GM23338 (cell line): Measurements from ENCODE around the gene ZNF526. TPM values are rescaled to one million over a fixed set of nuclear protein-coding genes. Genes with fewer than 3 reads are reported as not detected.

Source experiments
- ATAC-seq: fragments of 200-7000 bp; cut with Tn5 transposase; 3 replicates; pipeline ENCODE4 v1.9.1; 2020
- DNase-seq: peaks from one replicate; pipeline ENCODE4 v3.0.0-alpha.2; 2015; ENCODE audit warnings: low spot score
- H2AFZ ChIP-seq: fragments of 200-600 bp; sonication (generic); 2 replicates; pipeline ENCODE4 v1.8.0; 2016; ENCODE audit warnings: antibody characterized with exemption, mild to moderate bottlenecking, moderate library complexity
- H3F3A ChIP-seq: fragments of 200-600 bp; sonication (generic); replicated peaks from 2 replicates; pipeline ENCODE4 v1.8.0; 2017; ENCODE audit warnings: antibody characterized with exemption, mixed run types, low read depth
- H3K27ac ChIP-seq: fragments of 200-600 bp; sonication (generic); 2 replicates; pipeline ENCODE4 v1.6.1; 2016; ENCODE audit warnings: low read depth
- H3K27me3 ChIP-seq: fragments of 200-600 bp; sonication (generic); 2 replicates; pipeline ENCODE4 v1.8.0; 2016; ENCODE audit warnings: mild to moderate bottlenecking, mixed run types, moderate library complexity; ENCODE audit not compliant: insufficient read depth
- H3K36me3 ChIP-seq: fragments of 200-600 bp; sonication (generic); 2 replicates; pipeline ENCODE4 v1.8.0; 2016; ENCODE audit warnings: mild to moderate bottlenecking; ENCODE audit not compliant: insufficient read depth
- H3K4me1 ChIP-seq: fragments of 200-600 bp; sonication (generic); 2 replicates; pipeline ENCODE4 v1.8.0; 2016; ENCODE audit warnings: mild to moderate bottlenecking, moderate library complexity; ENCODE audit not compliant: insufficient read depth
- H3K4me2 ChIP-seq: fragments of 200-600 bp; sonication (generic); 2 replicates; pipeline ENCODE4 v1.7.1; 2017; ENCODE audit warnings: mixed run types
- H3K4me3 ChIP-seq: fragments of 200-600 bp; sonication (generic); 2 replicates; pipeline ENCODE4 v1.6.1; 2016; ENCODE audit warnings: mixed run types
- H3K79me2 ChIP-seq: fragments of 200-600 bp; sonication (generic); replicated peaks from 2 replicates; pipeline ENCODE4 v1.8.0; 2017; ENCODE audit warnings: mild to moderate bottlenecking; ENCODE audit not compliant: insufficient read depth
- H3K9me2 ChIP-seq: fragments of 200-600 bp; sonication (generic); 2 replicates; pipeline ENCODE4 v1.8.0; 2017; ENCODE audit not compliant: insufficient read depth
- H4K20me1 ChIP-seq: fragments of 200-600 bp; sonication (generic); replicated peaks from 2 replicates; pipeline ENCODE4 v1.8.0; 2017; ENCODE audit warnings: mild to moderate bottlenecking; ENCODE audit not compliant: insufficient read depth
- H3K27ac Mint-ChIP-seq: 2 replicates; pipeline ENCODE4 v1.8.0; 2020; ENCODE audit warnings: inconsistent platforms, mild to moderate bottlenecking, moderate library complexity, mixed read lengths
- H3K27me3 Mint-ChIP-seq: 3 replicates; pipeline ENCODE4 v1.8.0; 2022; ENCODE audit warnings: low read depth, mild to moderate bottlenecking, moderate library complexity, mixed read lengths, inconsistent platforms; ENCODE audit not compliant: insufficient read depth, poor library complexity
- H3K36me3 Mint-ChIP-seq: 3 replicates; pipeline ENCODE4 v1.8.0; 2021; ENCODE audit warnings: low read depth, mild to moderate bottlenecking, inconsistent platforms, moderate library complexity, mixed read lengths
- H3K4me1 Mint-ChIP-seq: 3 replicates; pipeline ENCODE4 v1.8.0; 2020; ENCODE audit warnings: mild to moderate bottlenecking, inconsistent platforms, mixed read lengths
- H3K4me3 Mint-ChIP-seq: 3 replicates; pipeline ENCODE4 v1.8.0; 2021; ENCODE audit warnings: moderate library complexity, mild to moderate bottlenecking, inconsistent platforms, mixed read lengths
- H3K9me3 Mint-ChIP-seq: 3 replicates; pipeline ENCODE4 v1.8.0; 2020; ENCODE audit warnings: moderate library complexity, mild to moderate bottlenecking, inconsistent platforms, mixed read lengths
- JUNB ChIP-seq: IDR thresholded peaks from one replicate; pipeline ENCODE4 v1.6.1; 2016; ENCODE audit warnings: antibody characterized with exemption; ENCODE audit not compliant: unreplicated experiment
- STAT1 ChIP-seq: IDR thresholded peaks from one replicate; pipeline ENCODE4 v1.6.1; 2016; ENCODE audit warnings: antibody characterized with exemption; ENCODE audit not compliant: unreplicated experiment
- polyA plus RNA-seq: library from polyadenylated mRNA; unstranded; fragments of >200 nt; fragmentation: Nextera tagmentation; extraction: Ambion mirVana; gene quantifications from 2 replicates; pipeline ENCODE4 v1.2.1, GENCODE V29; 2016
- total RNA-seq: library from RNA; depleted of rRNA; stranded (reverse); fragments of >200 nt; shearing (Covaris generic); gene quantifications from 2 replicates; pipeline ENCODE4 v1.2.3, GENCODE V29; 2014
- TF ChIP-seq, protein P1 (sequence below): IDR thresholded peaks from 2 replicates; pipeline ENCODE4 v1.6.1; 2016; ENCODE audit warnings: antibody characterized with exemption
- TF ChIP-seq, protein P2 (sequence below), 2 experiments: fragments of 200-600 bp in 1 of 2; sonication (generic) in 1 of 2; conservative IDR thresholded peaks; 2 replicates each; pipeline versions ENCODE4 v1.5.1 to v1.6.1; 2016 to 2017; ENCODE audit warnings: antibody characterized with exemption in 2 of 2, low read depth in 2 of 2, mild to moderate bottlenecking in 2 of 2, moderate library complexity in 1 of 2

The ZNF526 gene
- total and polyA plus RNA-seq, 2 experiments from 2014 or later = 4.7 to 13.3 TPM

DNA sequence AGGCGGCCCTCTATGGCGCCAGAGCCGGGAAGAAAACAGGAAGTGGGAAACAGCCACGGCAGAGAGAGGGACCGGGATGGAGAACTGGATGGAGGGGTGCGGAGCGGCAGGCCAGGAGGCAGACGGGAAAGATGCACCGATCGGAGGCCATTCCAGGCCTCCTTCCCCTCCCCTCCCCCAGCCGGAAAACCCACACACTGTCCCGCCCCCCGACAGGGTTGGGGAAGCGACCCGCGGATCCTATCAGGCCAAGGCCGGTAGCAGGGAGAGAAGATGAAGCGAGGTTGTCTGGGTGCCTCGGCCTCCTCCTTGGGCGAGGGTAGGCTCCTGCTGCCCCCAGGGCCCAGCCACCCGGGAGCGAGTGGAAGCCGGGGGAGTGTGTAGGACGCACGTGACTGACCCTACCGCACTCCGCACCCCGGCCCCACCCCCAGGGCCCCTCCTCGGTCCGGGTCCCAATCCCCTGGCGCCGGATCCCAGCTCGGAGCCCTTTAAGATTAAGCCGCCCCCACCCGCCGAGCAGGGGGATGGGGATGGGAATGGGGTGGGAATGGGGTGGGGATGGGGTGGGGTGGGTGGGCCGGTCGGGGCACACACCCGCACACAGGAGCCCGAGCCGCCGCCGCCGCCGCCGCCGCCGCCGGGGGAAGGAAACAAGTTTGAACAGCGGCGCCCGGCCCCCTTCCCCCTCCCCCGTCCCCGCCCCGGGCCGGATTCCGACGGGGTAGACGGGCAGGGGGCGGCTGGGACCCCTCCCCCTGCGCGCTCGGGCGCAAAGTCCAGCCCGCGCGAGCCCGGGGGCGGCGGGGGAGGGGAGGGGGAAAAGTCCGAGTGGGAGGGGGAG lies 33.4 kb downstream of the ZNF526 start:
- peaks cover 10% of the 10 kb centered on the region; the same call in 2 of the 3 replicates for H3K36me3 Mint-ChIP-seq
- DNase-seq (peak; percentile 79), ATAC-seq (peak; percentile 13)
- TF ChIP-seq, protein P1, sequence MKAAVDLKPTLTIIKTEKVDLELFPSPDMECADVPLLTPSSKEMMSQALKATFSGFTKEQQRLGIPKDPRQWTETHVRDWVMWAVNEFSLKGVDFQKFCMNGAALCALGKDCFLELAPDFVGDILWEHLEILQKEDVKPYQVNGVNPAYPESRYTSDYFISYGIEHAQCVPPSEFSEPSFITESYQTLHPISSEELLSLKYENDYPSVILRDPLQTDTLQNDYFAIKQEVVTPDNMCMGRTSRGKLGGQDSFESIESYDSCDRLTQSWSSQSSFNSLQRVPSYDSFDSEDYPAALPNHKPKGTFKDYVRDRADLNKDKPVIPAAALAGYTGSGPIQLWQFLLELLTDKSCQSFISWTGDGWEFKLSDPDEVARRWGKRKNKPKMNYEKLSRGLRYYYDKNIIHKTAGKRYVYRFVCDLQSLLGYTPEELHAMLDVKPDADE = 0 out of 2 replicates have a peak, but pooled peaks have one; percentile 30
- no peak for TF ChIP-seq STAT1
- no peaks in the 10 kb centered on the region; the same call in 1 of the 3 replicates for H3K9me3 Mint-ChIP-seq
- Histone ChIP-seq H3F3A (peaks cover 17% of the 10 kb centered on the region), H3K4me3 (peak overlapping the region; percentile 96), H3K4me2 (peak overlapping the region; percentile 96), H3K9me2 (no peaks in the 10 kb centered on the region), H3K79me2 (peaks cover 38% of the 10 kb centered on the region), H3K27ac (peak overlapping the region; percentile 98), H2AFZ (no peak overlapping the region), H4K20me1 (no peaks in the 10 kb centered on the region; the same call in 1 of the 2 replicates), H3K4me1 (peaks cover 27% of the 10 kb centered on the region), H3K36me3 (no peaks in the 10 kb centered on the region), H3K27me3 (peaks cover 17% of the 10 kb centered on the region)
- H3K27ac Mint-ChIP-seq = peak overlapping the region; percentile 94
- peaks cover 35% of the 10 kb centered on the region for H3K4me1 Mint-ChIP-seq
- peaks cover 38% of the 10 kb centered on the region for H3K27me3 Mint-ChIP-seq
- H3K4me3 Mint-ChIP-seq = peak overlapping the region; percentile 88

DNA sequence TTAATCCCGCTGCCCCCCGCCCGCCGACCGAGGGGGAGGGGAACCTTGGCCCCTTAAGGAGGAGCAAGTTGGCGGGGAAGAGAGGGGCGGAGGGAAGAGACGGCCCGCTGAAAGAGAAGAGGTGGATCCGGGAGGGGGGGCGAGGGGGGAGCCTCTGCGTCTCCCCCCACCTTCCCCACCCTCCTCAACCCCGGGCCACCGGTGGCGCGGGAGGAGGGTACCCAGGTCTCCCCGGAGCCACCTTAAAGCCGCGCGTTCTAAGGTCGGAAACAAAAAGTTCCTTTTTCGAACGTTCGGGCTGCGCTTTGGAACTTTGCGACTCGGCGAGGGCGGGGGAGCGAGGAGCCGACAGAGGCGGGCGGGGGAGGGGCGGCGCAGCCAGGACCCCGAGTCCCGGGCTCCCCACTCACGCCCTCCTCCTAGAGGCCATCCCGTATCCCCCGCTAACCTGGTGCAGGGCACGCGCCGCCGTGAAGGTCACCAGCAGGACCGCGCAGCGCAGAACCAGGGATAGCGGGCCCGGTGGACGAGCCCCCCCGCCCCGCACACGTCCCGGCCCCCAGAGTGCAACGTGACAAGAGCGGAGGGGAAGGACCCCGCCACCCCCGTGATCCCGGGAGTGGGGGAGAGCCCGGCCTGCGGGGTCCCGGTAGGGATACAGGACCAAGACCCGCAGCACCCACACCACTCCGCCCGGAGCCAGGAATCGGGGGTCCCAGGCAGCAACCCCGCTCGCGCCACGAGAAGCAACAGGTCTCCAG lies 34.2 kb downstream of the ZNF526 start:
- Histone ChIP-seq H2AFZ (no peak overlapping the region), H4K20me1 (no peaks in the 10 kb centered on the region; the same call in 1 of the 2 replicates), H3K79me2 (peaks cover 38% of the 10 kb centered on the region), H3K4me1 (peaks cover 27% of the 10 kb centered on the region), H3K27me3 (peaks cover 17% of the 10 kb centered on the region), H3K4me2 (peak overlapping the region; percentile 87), H3K4me3 (peak overlapping the region; percentile 96), H3F3A (peaks cover 17% of the 10 kb centered on the region), H3K9me2 (no peaks in the 10 kb centered on the region), H3K36me3 (no peaks in the 10 kb centered on the region), H3K27ac (peak overlapping the region; percentile 98)
- ATAC-seq = peak; percentile 28
- H3K27me3 Mint-ChIP-seq = peaks cover 35% of the 10 kb centered on the region
- no peaks in the 10 kb centered on the region; the same call in 1 of the 3 replicates for H3K9me3 Mint-ChIP-seq
- TF ChIP-seq STAT1 (no peak), JUNB (no peak)
- TF ChIP-seq, protein P2, sequence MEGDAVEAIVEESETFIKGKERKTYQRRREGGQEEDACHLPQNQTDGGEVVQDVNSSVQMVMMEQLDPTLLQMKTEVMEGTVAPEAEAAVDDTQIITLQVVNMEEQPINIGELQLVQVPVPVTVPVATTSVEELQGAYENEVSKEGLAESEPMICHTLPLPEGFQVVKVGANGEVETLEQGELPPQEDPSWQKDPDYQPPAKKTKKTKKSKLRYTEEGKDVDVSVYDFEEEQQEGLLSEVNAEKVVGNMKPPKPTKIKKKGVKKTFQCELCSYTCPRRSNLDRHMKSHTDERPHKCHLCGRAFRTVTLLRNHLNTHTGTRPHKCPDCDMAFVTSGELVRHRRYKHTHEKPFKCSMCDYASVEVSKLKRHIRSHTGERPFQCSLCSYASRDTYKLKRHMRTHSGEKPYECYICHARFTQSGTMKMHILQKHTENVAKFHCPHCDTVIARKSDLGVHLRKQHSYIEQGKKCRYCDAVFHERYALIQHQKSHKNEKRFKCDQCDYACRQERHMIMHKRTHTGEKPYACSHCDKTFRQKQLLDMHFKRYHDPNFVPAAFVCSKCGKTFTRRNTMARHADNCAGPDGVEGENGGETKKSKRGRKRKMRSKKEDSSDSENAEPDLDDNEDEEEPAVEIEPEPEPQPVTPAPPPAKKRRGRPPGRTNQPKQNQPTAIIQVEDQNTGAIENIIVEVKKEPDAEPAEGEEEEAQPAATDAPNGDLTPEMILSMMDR (conservative IDR thresholded peaks at IDR 0.05; ENCODE audit: low read depth in 2 of 2) = 0 out of 4 replicates have a peak, but pooled peaks of 1 of the 2 experiments have one; percentile 10
- peaks cover 35% of the 10 kb centered on the region for H3K4me1 Mint-ChIP-seq
- no peak overlapping the region for H3K27ac Mint-ChIP-seq
- DNase-seq = peak; percentile 93
- peak overlapping the region; percentile 71 for H3K4me3 Mint-ChIP-seq
- peaks cover 8% of the 10 kb centered on the region; the same call in 2 of the 3 replicates for H3K36me3 Mint-ChIP-seq
